IMR-90 (cell line): Measurements from ENCODE around the gene IL22. TPM values are rescaled to one million over a fixed set of nuclear protein-coding genes. Genes with fewer than 3 reads are reported as not detected.

Source experiments
- ATAC-seq: fragments of 200-7000 bp; cut with Tn5 transposase; 2 replicates; pipeline ENCODE4 v1.9.1; 2020; ENCODE audit warnings: low read depth, mild to moderate bottlenecking, moderate library complexity
- BruUV-seq: library from RNA; stranded (reverse); fragments of 400-500 nt; replicated peaks from 2 replicates; lab custom pipeline; 2021; lab: Mats Ljungman, UMichigan
- CTCF ChIA-PET: fragments of 300-600 bp; formaldehyde crosslinking; extraction: SDS; loops from one replicate; lab custom pipeline; 2021; ENCODE audit warnings: antibody characterized with exemption; lab: Yijun Ruan, JAX
- POLR2A ChIA-PET: fragments of 300-600 bp; sonication (Branson Sonifier 250); formaldehyde crosslinking; loops from one replicate; lab custom pipeline; 2022; ENCODE audit warnings: antibody characterized with exemption; ENCODE audit not compliant: unreplicated experiment; lab: Charles Lee
- DNase-seq: peaks from one replicate; pipeline ENCODE4 v3.0.0; 2013
- H2AFZ ChIP-seq: replicated peaks from 2 replicates; pipeline ENCODE3; 2013; ENCODE audit warnings: low read length, mild to moderate bottlenecking; ENCODE audit not compliant: poor library complexity
- H2AK5ac ChIP-seq: 2 replicates; pipeline ENCODE4 v1.6.1; 2013; ENCODE audit warnings: low read depth, low read length, inconsistent platforms
- H2AK9ac ChIP-seq: replicated peaks from 2 replicates; pipeline ENCODE3; 2013; ENCODE audit warnings: mild to moderate bottlenecking, low read depth, low read length, moderate library complexity; ENCODE audit not compliant: poor library complexity
- H2BK120ac ChIP-seq: 2 replicates; pipeline ENCODE4 v1.6.1; 2013; ENCODE audit warnings: low read depth, low read length, inconsistent platforms
- H2BK15ac ChIP-seq: 3 replicates; pipeline ENCODE4 v1.6.1; 2013; ENCODE audit warnings: low read depth, low read length, inconsistent platforms
- H2BK20ac ChIP-seq: 2 replicates; pipeline ENCODE4 v1.6.1; 2013; ENCODE audit warnings: low read depth, mild to moderate bottlenecking, inconsistent platforms, low read length, moderate library complexity
- H2BK5ac ChIP-seq: 2 replicates; pipeline ENCODE4 v1.6.1; 2013; ENCODE audit warnings: mild to moderate bottlenecking, low read depth, low read length, inconsistent platforms; ENCODE audit not compliant: poor library complexity, severe bottlenecking
- H3K14ac ChIP-seq: replicated peaks from 2 replicates; pipeline ENCODE4 v1.6.1; 2013; ENCODE audit warnings: low read depth, low read length, inconsistent platforms
- H3K18ac ChIP-seq: 2 replicates; pipeline ENCODE4 v1.6.1; 2013; ENCODE audit warnings: low read depth, low read length, control low read depth
- H3K23ac ChIP-seq: 2 replicates; pipeline ENCODE4 v1.6.1; 2013; ENCODE audit warnings: low read depth, low read length, inconsistent platforms
- H3K27ac ChIP-seq: 2 replicates; pipeline ENCODE4 v1.5.1; 2013; ENCODE audit warnings: mild to moderate bottlenecking, control low read depth, low read length; ENCODE audit not compliant: insufficient read depth
- H3K27me3 ChIP-seq: 2 replicates; pipeline ENCODE4 v1.6.1; 2013; ENCODE audit warnings: low read length; ENCODE audit not compliant: control insufficient read depth, insufficient read depth
- H3K36me3 ChIP-seq: 2 replicates; pipeline ENCODE4 v1.6.1; 2013; ENCODE audit warnings: low read length, mixed read lengths; ENCODE audit not compliant: control insufficient read depth, insufficient read depth
- H3K4ac ChIP-seq: 2 replicates; pipeline ENCODE4 v1.6.1; 2013; ENCODE audit warnings: low read depth, low read length, inconsistent platforms
- H3K4me1 ChIP-seq: 2 replicates; pipeline ENCODE4 v1.6.1; 2013; ENCODE audit warnings: low read length, mixed read lengths; ENCODE audit not compliant: control insufficient read depth, insufficient read depth
- H3K4me2 ChIP-seq: 2 replicates; pipeline ENCODE4 v1.6.1; 2013; ENCODE audit warnings: low read depth, mild to moderate bottlenecking, control low read depth, low read length, moderate library complexity
- H3K4me3 ChIP-seq: 2 replicates; pipeline ENCODE4 v1.5.1; 2013; ENCODE audit warnings: low read depth, mild to moderate bottlenecking, control low read depth, low read length, moderate library complexity; ENCODE audit not compliant: insufficient read depth
- H3K56ac ChIP-seq: 2 replicates; pipeline ENCODE4 v1.6.1; 2013; ENCODE audit warnings: low read length, inconsistent platforms; ENCODE audit not compliant: insufficient read depth; ENCODE audit errors: extremely low read depth
- H3K79me1 ChIP-seq, 2 experiments: 2 replicates each; pipeline ENCODE4 v1.6.1; 2013; ENCODE audit warnings: low read length in 2 of 2, inconsistent platforms in 1 of 2, low read depth in 1 of 2
- H3K9ac ChIP-seq: 2 replicates; pipeline ENCODE4 v1.6.1; 2013; ENCODE audit warnings: low read depth, low read length, control low read depth
- H3K9me1 ChIP-seq: 2 replicates; pipeline ENCODE4 v1.6.1; 2013; ENCODE audit warnings: low read length, inconsistent platforms; ENCODE audit not compliant: insufficient read depth
- H3K9me3 ChIP-seq: 2 replicates; pipeline ENCODE4 v1.6.1; 2013; ENCODE audit warnings: low read length; ENCODE audit not compliant: control insufficient read depth, insufficient read depth
- H4K20me1 ChIP-seq: 2 replicates; pipeline ENCODE4 v1.6.1; 2013; ENCODE audit warnings: low read length, inconsistent platforms; ENCODE audit not compliant: insufficient read depth
- H4K5ac ChIP-seq: 2 replicates; pipeline ENCODE4 v1.6.1; 2013; ENCODE audit warnings: mild to moderate bottlenecking, low read depth, low read length, control low read depth
- H4K8ac ChIP-seq, 2 experiments: 2 replicates each; pipeline ENCODE4 v1.6.1; 2013; ENCODE audit warnings: low read depth in 2 of 2, low read length in 2 of 2, control low read depth in 1 of 2, inconsistent platforms in 1 of 2
- H4K91ac ChIP-seq: 2 replicates; pipeline ENCODE4 v1.6.1; 2013; ENCODE audit warnings: low read depth, low read length, inconsistent platforms; ENCODE audit not compliant: insufficient read depth
- BHLHE40 ChIP-seq: fragments of 150-350 bp; IDR thresholded peaks from 2 replicates; pipeline ENCODE4 v1.6.1; 2016; ENCODE audit warnings: mild to moderate bottlenecking, low read depth, low read length
- CEBPB ChIP-seq: IDR thresholded peaks from 2 replicates; pipeline ENCODE4 v1.6.1; 2012; ENCODE audit warnings: low read depth, low read length, improper control_type of control experiment
- CHD1 ChIP-seq: IDR thresholded peaks from 2 replicates; pipeline ENCODE4 v1.6.1; 2012; ENCODE audit warnings: low read depth, low read length, improper control_type of control experiment
- WGBS, 2 experiments: methylation state at CpG; one replicate each; pipeline versions ENCODE4 v1.1.5 to v1.1.7; 2013; ENCODE audit warnings: missing lambda C conversion rate in 2 of 2; ENCODE audit not compliant: insufficient read length in 1 of 2; ENCODE audit errors: extremely low coverage in 2 of 2; 5-methylcytosine and 5-hydroxymethylcytosine counted together
- dilution Hi-C: fragments of 300-500 bp; cut with HindIII; formaldehyde crosslinking; loops from one replicate; pipeline ENCODE4 v1.14.3; 2018; ENCODE audit warnings: low sequenced_read_pairs; ENCODE audit not compliant: unreplicated experiment
- in situ Hi-C: fragments of 300-500 bp; cut with MboI; formaldehyde crosslinking; loops from 3 replicates; pipeline ENCODE4 v1.14.3; 2019; ENCODE audit warnings: low sequenced_read_pairs, inconsistent platforms, mixed read lengths
- intact Hi-C: fragments of 100-400 bp; cut with micrococcal nuclease; formaldehyde crosslinking; loops from 2 replicates; pipeline ENCODE4 v1.10.0; 2022
- polyA plus RNA-seq, 3 experiments: library from polyadenylated mRNA; depleted of rRNA; stranded (reverse); fragments of >200 nt; gene quantifications; 2 replicates each; pipeline ENCODE4 v1.2.3, GENCODE V29; 2012; ENCODE audit warnings: low replicate concordance in 1 of 3
- total RNA-seq: library from RNA; depleted of rRNA; stranded (reverse); fragments of >200 nt; gene quantifications from 2 replicates; pipeline ENCODE4 v1.2.3, GENCODE V29; 2012
- TF ChIP-seq, protein P1 (sequence below): fragments of 150-350 bp; IDR thresholded peaks from 2 replicates; pipeline ENCODE4 v1.6.1; 2016; ENCODE audit warnings: low read depth, mild to moderate bottlenecking, low read length, moderate library complexity, borderline replicate concordance

Gene IL22
- total and polyA plus RNA-seq, 2 of the 4 experiments (the other 2 are of a cell fraction), result not detected

DNA sequence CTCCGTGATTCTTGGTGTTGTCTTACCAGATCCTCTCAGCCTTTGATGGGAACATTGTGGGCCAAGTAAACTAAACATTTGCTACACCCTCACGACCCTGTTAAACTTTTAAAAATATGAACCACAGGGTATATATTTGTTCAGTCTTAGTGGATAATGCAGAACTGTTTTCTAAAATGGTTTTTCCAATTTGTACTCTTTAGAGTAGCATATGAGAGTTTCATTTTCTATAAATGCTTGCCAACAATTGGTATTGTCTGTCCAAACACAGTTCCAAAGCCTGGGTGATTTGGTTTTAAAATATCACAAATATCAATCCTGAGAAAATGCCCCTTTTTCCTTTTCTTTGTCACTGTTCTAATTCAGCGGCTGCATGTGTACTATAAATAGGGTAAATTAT, 6.7 kb upstream of the IL22 start:
- H2BK120ac ChIP-seq, result no peak overlapping the region
- no peak overlapping the region for H4K8ac ChIP-seq
- H2BK20ac ChIP-seq, result no peak overlapping the region
- no peak overlapping the region for H3K18ac ChIP-seq
- intact Hi-C loops, result no loop called here
- H2BK15ac ChIP-seq, result no peak overlapping the region
- H3K9me3 ChIP-seq, result no peaks in the 10 kb centered on the region
- H4K5ac ChIP-seq, result no peak overlapping the region
- no peak overlapping the region for H3K14ac ChIP-seq
- dilution Hi-C loops, result no loop called here
- no peak for DNase-seq
- no peak for TF ChIP-seq CEBPB
- TF ChIP-seq, protein P1, sequence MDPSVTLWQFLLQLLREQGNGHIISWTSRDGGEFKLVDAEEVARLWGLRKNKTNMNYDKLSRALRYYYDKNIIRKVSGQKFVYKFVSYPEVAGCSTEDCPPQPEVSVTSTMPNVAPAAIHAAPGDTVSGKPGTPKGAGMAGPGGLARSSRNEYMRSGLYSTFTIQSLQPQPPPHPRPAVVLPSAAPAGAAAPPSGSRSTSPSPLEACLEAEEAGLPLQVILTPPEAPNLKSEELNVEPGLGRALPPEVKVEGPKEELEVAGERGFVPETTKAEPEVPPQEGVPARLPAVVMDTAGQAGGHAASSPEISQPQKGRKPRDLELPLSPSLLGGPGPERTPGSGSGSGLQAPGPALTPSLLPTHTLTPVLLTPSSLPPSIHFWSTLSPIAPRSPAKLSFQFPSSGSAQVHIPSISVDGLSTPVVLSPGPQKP, result no peak
- TF ChIP-seq BHLHE40, result no peak
- TF ChIP-seq CHD1, result no peak
- H3K27ac ChIP-seq, result no peak overlapping the region
- H3K4ac ChIP-seq, result no peak overlapping the region
- H3K23ac ChIP-seq, result no peak overlapping the region
- H2AFZ ChIP-seq, result no peak overlapping the region
- no peak overlapping the region for H3K9ac ChIP-seq
- H4K91ac ChIP-seq, result no peak overlapping the region
- no peak overlapping the region for H3K56ac ChIP-seq
- no TSS peak for BruUV-seq
- WGBS, 2 experiments, result no CpG with 5 or more reads among the region's 3 CpGs
- peaks cover 4% of the 10 kb centered on the region for H3K4me1 ChIP-seq
- no peak for ATAC-seq
- in situ Hi-C loops, result no loop called here
- H3K9me1 ChIP-seq, result no peaks in the 10 kb centered on the region
- H4K20me1 ChIP-seq, result no peaks in the 10 kb centered on the region
- ChIA-PET POLR2A (no interaction called here), CTCF (no interaction called here)
- no peaks in the 10 kb centered on the region for H3K36me3 ChIP-seq
- no peaks in the 10 kb centered on the region for H3K27me3 ChIP-seq
- no peaks in the 10 kb centered on the region for H3K79me1 ChIP-seq
- H2AK5ac ChIP-seq, result no peak overlapping the region
- H2BK5ac ChIP-seq, result no peak overlapping the region
- H2AK9ac ChIP-seq, result no peak overlapping the region
- H3K4me2 ChIP-seq, result no peak overlapping the region
- no peak overlapping the region for H3K4me3 ChIP-seq
